Loucy (cell line): Measurements from ENCODE around the gene ZNF92.
"Not testable (repeated sequence)": the region's sequence is repeated elsewhere in the genome, so short reads cannot be mapped to it uniquely, and the experiment has no call there.

Experiments used
- H2AFZ ChIP-seq: fragments of 200-600 bp; sonication (generic); 2 replicates; pipeline ENCODE4 v1.6.0; 2016; ENCODE audit warnings: antibody characterized with exemption, mild to moderate bottlenecking, low read length, moderate library complexity
- H3F3A ChIP-seq: fragments of 200-600 bp; 2 replicates; pipeline ENCODE4 v1.6.0; 2016; ENCODE audit warnings: antibody characterized with exemption, low read depth, mild to moderate bottlenecking
- H3K27me3 ChIP-seq: fragments of 200-600 bp; sonication (generic); 2 replicates; pipeline ENCODE4 v1.6.1; 2014; ENCODE audit warnings: low read length, mild to moderate bottlenecking; ENCODE audit not compliant: insufficient read depth, poor library complexity, severe bottlenecking
- H3K36me3 ChIP-seq: fragments of 200-600 bp; sonication (generic); 2 replicates; pipeline ENCODE4 v1.6.1; 2016; ENCODE audit warnings: low read length; ENCODE audit not compliant: insufficient read depth
- H3K4me1 ChIP-seq: fragments of 200-600 bp; sonication (generic); 2 replicates; pipeline ENCODE4 v1.5.1; 2014; ENCODE audit warnings: low read length, mild to moderate bottlenecking; ENCODE audit not compliant: insufficient read depth, poor library complexity, severe bottlenecking
- H3K4me2 ChIP-seq: fragments of 200-600 bp; sonication (generic); 2 replicates; pipeline ENCODE4 v1.6.0; 2014; ENCODE audit warnings: antibody characterized with exemption, low read length, low read depth, mild to moderate bottlenecking; ENCODE audit not compliant: poor library complexity, severe bottlenecking
- H3K4me3 ChIP-seq: fragments of 200-600 bp; sonication (generic); 2 replicates; pipeline ENCODE4 v1.5.1; 2014; ENCODE audit warnings: low read length, mild to moderate bottlenecking, mixed read lengths; ENCODE audit not compliant: poor library complexity, severe bottlenecking
- H3K79me2 ChIP-seq: fragments of 200-600 bp; sonication (generic); 2 replicates; pipeline ENCODE4 v1.6.1; 2014; ENCODE audit warnings: low read length; ENCODE audit not compliant: insufficient read depth
- H3K9ac ChIP-seq: fragments of 200-600 bp; sonication (generic); 2 replicates; pipeline ENCODE4 v1.6.0; 2014; ENCODE audit warnings: mild to moderate bottlenecking, low read depth, low read length, moderate library complexity; ENCODE audit not compliant: poor library complexity, severe bottlenecking
- H3K9me2 ChIP-seq: fragments of 200-600 bp; sonication (generic); replicated peaks from 2 replicates; pipeline ENCODE4 v1.6.1; 2016; ENCODE audit warnings: low read depth, low read length, mixed read lengths
- H3K9me3 ChIP-seq: fragments of 200-600 bp; sonication (generic); 2 replicates; pipeline ENCODE4 v1.6.1; 2014; ENCODE audit warnings: mild to moderate bottlenecking, antibody characterized with exemption, low read length, low read depth; ENCODE audit not compliant: insufficient read depth
- H4K20me1 ChIP-seq: fragments of 200-600 bp; sonication (generic); 2 replicates; pipeline ENCODE4 v1.6.0; 2014; ENCODE audit warnings: antibody characterized with exemption, low read length, mild to moderate bottlenecking; ENCODE audit not compliant: insufficient read depth, poor library complexity, severe bottlenecking
- EZH2phosphoT487 ChIP-seq: fragments of 200-600 bp; IDR thresholded peaks from 2 replicates; pipeline ENCODE4 v1.6.1; 2018; ENCODE audit warnings: antibody characterized with exemption, mild to moderate bottlenecking, moderate library complexity, borderline replicate concordance
- TF ChIP-seq, protein P1 (sequence below): fragments of 200-600 bp; sonication (generic); conservative IDR thresholded peaks from 2 replicates; pipeline ENCODE4 v1.5.1; 2014; ENCODE audit warnings: mild to moderate bottlenecking, antibody characterized with exemption, low read length

ZNF92 gene

DNA sequence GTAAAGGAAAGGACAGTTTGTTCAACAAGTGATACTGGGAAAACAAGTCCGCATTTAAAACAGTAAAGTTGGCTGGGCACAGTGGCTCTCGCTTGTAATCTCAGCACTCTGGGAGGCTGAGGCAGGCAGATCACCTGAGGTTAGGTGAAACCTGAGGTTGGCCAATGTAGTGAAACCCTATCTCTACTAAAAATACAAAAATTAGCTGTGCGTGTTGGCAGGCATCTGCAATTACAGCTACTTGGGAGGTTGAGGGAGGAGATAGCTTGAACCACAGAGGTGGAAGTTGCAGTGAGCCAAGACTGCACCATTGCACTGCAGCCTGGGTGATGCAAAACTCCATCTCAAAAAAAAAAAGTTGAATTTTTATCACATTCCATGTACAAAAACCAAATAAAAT, 35.7 kb downstream of the ZNF92 start:
- TF ChIP-seq, protein P1, sequence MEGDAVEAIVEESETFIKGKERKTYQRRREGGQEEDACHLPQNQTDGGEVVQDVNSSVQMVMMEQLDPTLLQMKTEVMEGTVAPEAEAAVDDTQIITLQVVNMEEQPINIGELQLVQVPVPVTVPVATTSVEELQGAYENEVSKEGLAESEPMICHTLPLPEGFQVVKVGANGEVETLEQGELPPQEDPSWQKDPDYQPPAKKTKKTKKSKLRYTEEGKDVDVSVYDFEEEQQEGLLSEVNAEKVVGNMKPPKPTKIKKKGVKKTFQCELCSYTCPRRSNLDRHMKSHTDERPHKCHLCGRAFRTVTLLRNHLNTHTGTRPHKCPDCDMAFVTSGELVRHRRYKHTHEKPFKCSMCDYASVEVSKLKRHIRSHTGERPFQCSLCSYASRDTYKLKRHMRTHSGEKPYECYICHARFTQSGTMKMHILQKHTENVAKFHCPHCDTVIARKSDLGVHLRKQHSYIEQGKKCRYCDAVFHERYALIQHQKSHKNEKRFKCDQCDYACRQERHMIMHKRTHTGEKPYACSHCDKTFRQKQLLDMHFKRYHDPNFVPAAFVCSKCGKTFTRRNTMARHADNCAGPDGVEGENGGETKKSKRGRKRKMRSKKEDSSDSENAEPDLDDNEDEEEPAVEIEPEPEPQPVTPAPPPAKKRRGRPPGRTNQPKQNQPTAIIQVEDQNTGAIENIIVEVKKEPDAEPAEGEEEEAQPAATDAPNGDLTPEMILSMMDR, result no peak
- no peak for TF ChIP-seq EZH2phosphoT487
- Histone ChIP-seq H3K4me3 (no peak overlapping the region), H3K9ac (no peak overlapping the region), H2AFZ (no peak overlapping the region), H3K9me2 (no peaks in the 10 kb centered on the region), H3K27me3 (no peaks in the 10 kb centered on the region), H3K9me3 (peaks cover 15% of the 10 kb centered on the region; the same call in 1 of the 2 replicates), H3K4me1 (no peaks in the 10 kb centered on the region), H4K20me1 (no peaks in the 10 kb centered on the region), H3K4me2 (no peak overlapping the region), H3K79me2 (no peaks in the 10 kb centered on the region), H3F3A (no peaks in the 10 kb centered on the region), H3K36me3 (no peaks in the 10 kb centered on the region)

DNA sequence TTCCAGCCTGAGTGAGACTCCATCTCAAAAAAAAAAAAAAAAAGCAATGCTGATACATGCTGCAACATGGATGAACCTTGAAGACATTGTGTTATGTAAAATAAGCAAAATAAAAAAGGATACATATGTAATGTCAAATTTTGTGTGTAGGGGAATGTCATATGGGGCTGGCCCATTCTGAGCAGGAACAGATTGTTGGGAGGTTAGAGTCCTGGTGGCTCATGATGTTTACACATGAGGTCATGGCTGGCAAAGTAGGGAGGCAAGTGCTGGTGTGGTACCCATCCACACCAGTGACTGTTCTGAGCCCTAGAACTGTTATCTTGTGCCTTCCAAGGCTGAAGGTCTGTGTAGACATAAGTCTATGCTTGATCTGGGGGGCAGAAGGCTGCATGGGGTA, 37.6 kb downstream of the ZNF92 start:
- no peaks in the 10 kb centered on the region for H3K9me2 ChIP-seq
- H2AFZ ChIP-seq, result no peak overlapping the region
- no peaks in the 10 kb centered on the region for H3K4me1 ChIP-seq
- H3K9me3 ChIP-seq, result peaks cover 4% of the 10 kb centered on the region; the same call in 1 of the 2 replicates
- H3K36me3 ChIP-seq, result no peaks in the 10 kb centered on the region
- TF ChIP-seq EZH2phosphoT487, result no peak
- TF ChIP-seq, protein P1, result no peak
- no peak overlapping the region for H3K4me2 ChIP-seq
- H3K9ac ChIP-seq, result no peak overlapping the region
- H3K27me3 ChIP-seq, result no peaks in the 10 kb centered on the region
- H3K79me2 ChIP-seq, result no peaks in the 10 kb centered on the region
- H4K20me1 ChIP-seq, result no peaks in the 10 kb centered on the region
- H3F3A ChIP-seq, result no peaks in the 10 kb centered on the region
- H3K4me3 ChIP-seq, result no peak overlapping the region

DNA sequence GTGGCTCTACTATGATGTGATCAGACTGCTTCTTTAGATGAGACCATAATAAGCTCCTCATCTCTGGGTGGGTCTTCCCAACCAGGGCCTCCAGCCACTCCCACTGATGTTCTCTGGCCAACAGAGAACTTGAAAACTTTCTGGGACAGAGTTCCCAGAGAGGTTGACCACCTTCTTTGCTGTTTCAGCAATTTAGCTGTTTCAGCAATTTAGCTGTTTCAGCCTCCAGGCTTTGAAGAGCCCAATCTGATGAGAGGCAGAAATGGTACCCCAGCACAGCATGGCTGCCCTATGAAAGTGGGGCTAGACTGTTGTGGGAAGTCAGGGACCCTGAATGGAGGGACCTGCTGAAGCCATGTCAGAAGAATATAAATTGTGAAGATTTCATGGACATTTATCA, 49.0 kb downstream of the ZNF92 start:
- TF ChIP-seq, protein P1, result no peak
- no peak for TF ChIP-seq EZH2phosphoT487
- H3K9me3 ChIP-seq, result peaks cover 5% of the 10 kb centered on the region

DNA sequence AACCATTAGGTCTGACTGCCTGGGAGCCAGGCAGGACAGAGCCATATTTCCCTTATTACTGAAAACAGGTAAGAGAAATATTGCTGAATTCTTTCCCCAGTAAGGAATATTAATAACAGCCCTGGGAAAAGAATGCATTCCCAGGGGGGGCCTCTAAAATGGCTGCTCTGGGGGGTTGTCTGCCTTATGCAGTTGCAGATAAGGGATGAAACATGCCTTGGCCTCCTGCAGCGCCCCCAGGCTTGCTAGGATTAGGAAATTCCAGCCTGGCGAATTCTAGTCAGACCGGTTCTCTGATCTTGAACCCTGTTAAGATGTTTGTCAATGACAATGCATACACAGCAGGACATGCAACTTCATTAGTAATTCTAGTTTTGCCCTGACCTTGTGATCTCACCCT, 49.6 kb downstream of the ZNF92 start:
- H3K4me3 ChIP-seq, H4K20me1 ChIP-seq, H3F3A ChIP-seq, H2AFZ ChIP-seq, H3K36me3 ChIP-seq, H3K9me2 ChIP-seq, H3K9ac ChIP-seq, H3K9me3 ChIP-seq, H3K27me3 ChIP-seq, H3K79me2 ChIP-seq, H3K4me2 ChIP-seq, H3K4me1 ChIP-seq: not testable (repeated sequence)

More for the DNA sequence above, 49.0 kb downstream of the ZNF92 start:
- H3K4me2 ChIP-seq, result no peak overlapping the region
- H3K4me3 ChIP-seq, result no peak overlapping the region
- H3K9me2 ChIP-seq, result no peaks in the 10 kb centered on the region
- no peaks in the 10 kb centered on the region for H4K20me1 ChIP-seq
- H2AFZ ChIP-seq, result no peak overlapping the region
- no peaks in the 10 kb centered on the region for H3K27me3 ChIP-seq
- no peaks in the 10 kb centered on the region for H3K4me1 ChIP-seq
- no peaks in the 10 kb centered on the region for H3K79me2 ChIP-seq
- no peaks in the 10 kb centered on the region for H3K36me3 ChIP-seq
- no peak overlapping the region for H3K9ac ChIP-seq
- H3F3A ChIP-seq, result no peaks in the 10 kb centered on the region
